ENCODE results near the gene ITPR1. TPM values are rescaled to one million over a fixed set of nuclear protein-coding genes. Genes with fewer than 3 reads are reported as not detected.

Gene ITPR1
- total RNA-seq, 2 donors from 2014 or later = 5.9 TPM

DNA sequence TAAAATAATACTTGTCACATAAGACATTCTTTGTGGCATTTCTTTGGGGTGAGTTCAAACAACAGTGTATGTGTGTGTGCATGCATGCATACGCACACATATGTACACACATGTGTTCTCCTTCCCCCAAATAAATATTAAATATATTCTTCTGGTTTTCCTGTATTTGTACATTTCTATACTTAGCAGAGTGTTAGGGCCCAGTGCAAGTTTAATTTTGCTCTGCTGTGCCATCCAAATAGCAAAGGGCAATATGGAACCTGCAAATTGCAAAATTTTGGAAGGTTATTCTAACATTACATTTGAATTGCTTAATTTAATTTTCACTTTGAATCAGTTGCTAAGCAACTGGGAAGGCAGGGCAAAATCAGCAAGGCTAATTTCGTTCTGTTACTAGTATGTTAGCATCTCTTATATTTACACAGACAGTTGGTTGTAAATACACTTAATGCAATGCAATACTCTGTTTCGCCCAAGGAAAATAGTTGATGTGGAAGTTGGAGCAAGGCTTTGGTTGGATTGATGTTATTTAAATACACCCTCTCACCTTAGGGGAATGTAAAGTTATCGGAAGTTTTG lies 130.4 kb downstream of the ITPR1 start:
- DNase-seq = no peak
- H3K4me3 Mint-ChIP-seq = no peak overlapping the region
- no peaks in the 10 kb centered on the region for H3K27me3 ChIP-seq (ENCODE audit: control insufficient read depth, insufficient read depth, low read length, poor library complexity, severe bottlenecking)
- no peaks in the 10 kb centered on the region for H3K36me3 Mint-ChIP-seq (ENCODE audit: low read depth)
- H3K4me3 ChIP-seq (ENCODE audit: low read length) = no peak overlapping the region
- H3K9me3 Mint-ChIP-seq = peaks cover 9% of the 10 kb centered on the region
- no peaks in the 10 kb centered on the region for H3K36me3 ChIP-seq (ENCODE audit: control insufficient read depth, insufficient read depth, low read length)
- no peaks in the 10 kb centered on the region for H3K4me1 ChIP-seq (ENCODE audit: control insufficient read depth, insufficient read depth, low read length)
- 84% methylated on average over 4 of the region's 4 CpGs; no CpG with 5 or more reads in 1 of the 2 experiments for WGBS, 2 experiments (ENCODE audit: insufficient coverage in 1 of 2, insufficient read length in 1 of 2)
- no peak overlapping the region for H3K9ac ChIP-seq (ENCODE audit: extremely low read depth, low read length, poor library complexity, severe bottlenecking)
- H3K27me3 Mint-ChIP-seq (ENCODE audit: insufficient read depth) = peaks cover 2% of the 10 kb centered on the region
- H3K27ac ChIP-seq (ENCODE audit: low read depth, low read length) = no peak overlapping the region
- no peak for TF ChIP-seq CTCF (conservative IDR thresholded peaks at IDR 0.05)
- peaks cover 4% of the 10 kb centered on the region for H3K9me3 ChIP-seq (ENCODE audit: control insufficient read depth, low read length)
- no peak overlapping the region for H3K27ac Mint-ChIP-seq
- peaks cover 3% of the 10 kb centered on the region for H3K4me1 Mint-ChIP-seq

GRCh38 chr3:4627651-4628375 lies 134.7 kb downstream of the ITPR1 start:
- peaks cover 9% of the 10 kb centered on the region for H3K4me1 Mint-ChIP-seq
- H3K27me3 Mint-ChIP-seq (ENCODE audit: insufficient read depth) = no peaks in the 10 kb centered on the region
- no peaks in the 10 kb centered on the region for H3K4me1 ChIP-seq (ENCODE audit: control insufficient read depth, insufficient read depth, low read length)
- no peak for DNase-seq
- H3K27me3 ChIP-seq (ENCODE audit: control insufficient read depth, insufficient read depth, low read length, poor library complexity, severe bottlenecking) = no peaks in the 10 kb centered on the region
- no peak overlapping the region for H3K27ac ChIP-seq (ENCODE audit: low read depth, low read length)
- no peak overlapping the region for H3K4me3 Mint-ChIP-seq
- H3K36me3 ChIP-seq (ENCODE audit: control insufficient read depth, insufficient read depth, low read length) = no peaks in the 10 kb centered on the region
- 84 to 95% methylated on average over 5 to 10 of the region's 10 CpGs for WGBS, 2 experiments (ENCODE audit: insufficient coverage in 1 of 2, insufficient read length in 1 of 2)
- no peak overlapping the region for H3K27ac Mint-ChIP-seq
- no peaks in the 10 kb centered on the region for H3K9me3 ChIP-seq (ENCODE audit: control insufficient read depth, low read length)
- TF ChIP-seq CTCF (conservative IDR thresholded peaks at IDR 0.05) = no peak
- H3K4me3 ChIP-seq (ENCODE audit: low read length) = no peak overlapping the region
- H3K9me3 Mint-ChIP-seq = no peaks in the 10 kb centered on the region
- no peak overlapping the region for H3K9ac ChIP-seq (ENCODE audit: extremely low read depth, low read length, poor library complexity, severe bottlenecking)
- no peaks in the 10 kb centered on the region for H3K36me3 Mint-ChIP-seq (ENCODE audit: low read depth)

DNA sequence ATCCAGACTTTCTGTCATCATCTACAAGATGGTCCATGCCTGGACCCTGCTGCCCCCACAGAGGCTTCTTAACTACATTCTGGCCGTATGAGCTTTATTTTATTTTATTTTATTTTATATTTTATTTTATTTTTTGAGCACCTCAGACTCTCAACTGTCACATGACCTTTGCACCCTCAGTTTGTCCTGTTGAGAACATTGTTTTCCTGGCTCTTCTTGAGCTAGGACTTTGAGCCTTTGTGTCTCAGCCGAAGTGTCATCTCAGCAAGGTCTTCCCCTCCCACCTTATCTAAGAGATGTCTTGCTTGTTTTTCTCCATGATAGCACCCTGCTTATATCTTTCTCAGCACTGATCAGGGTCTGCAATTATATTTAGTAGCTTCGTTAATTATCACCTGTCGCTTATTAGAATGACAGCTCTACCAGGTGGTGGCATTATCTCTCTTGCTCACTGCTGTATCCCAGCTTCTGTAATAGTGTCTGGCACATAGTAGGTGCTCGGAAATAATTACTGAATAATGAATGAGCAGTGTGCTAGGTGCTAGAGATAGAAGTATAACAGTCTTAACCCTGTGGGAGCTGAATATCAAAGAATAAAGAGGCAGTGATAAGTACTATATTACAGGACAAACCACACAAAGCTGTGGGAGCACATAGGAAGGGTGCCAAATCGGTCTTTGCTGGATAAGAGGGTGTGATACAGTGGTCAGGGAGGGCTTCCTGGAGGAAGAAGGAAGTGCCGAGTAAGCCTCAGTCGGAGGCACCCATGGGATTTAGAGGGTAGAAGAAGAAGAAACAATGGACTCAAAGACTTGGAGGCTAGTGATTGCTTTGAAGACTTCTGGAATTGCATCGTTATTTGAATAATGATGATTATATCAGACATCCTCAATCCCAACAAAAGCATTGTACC lies 136.2 kb downstream of the ITPR1 start:
- H3K27ac Mint-ChIP-seq = no peak overlapping the region

More for the DNA sequence above, 136.2 kb downstream of the ITPR1 start:
- Mint-ChIP-seq H3K9me3 (no peaks in the 10 kb centered on the region), H3K27me3 (ENCODE audit: insufficient read depth) (no peaks in the 10 kb centered on the region), H3K36me3 (ENCODE audit: low read depth) (no peaks in the 10 kb centered on the region), H3K4me3 (no peak overlapping the region), H3K4me1 (peaks cover 9% of the 10 kb centered on the region)
- Histone ChIP-seq H3K27me3 (ENCODE audit: control insufficient read depth, insufficient read depth, low read length, poor library complexity, severe bottlenecking) (no peaks in the 10 kb centered on the region), H3K9me3 (ENCODE audit: control insufficient read depth, low read length) (no peaks in the 10 kb centered on the region), H3K4me1 (ENCODE audit: control insufficient read depth, insufficient read depth, low read length) (no peaks in the 10 kb centered on the region), H3K9ac (ENCODE audit: extremely low read depth, low read length, poor library complexity, severe bottlenecking) (no peak overlapping the region), H3K4me3 (ENCODE audit: low read length) (no peak overlapping the region), H3K27ac (ENCODE audit: low read depth, low read length) (no peak overlapping the region), H3K36me3 (ENCODE audit: control insufficient read depth, insufficient read depth, low read length) (no peaks in the 10 kb centered on the region)
- 88 to 93% methylated on average over 7 of the region's 9 CpGs for WGBS, 2 experiments (ENCODE audit: insufficient coverage in 1 of 2, insufficient read length in 1 of 2)
- no peak for TF ChIP-seq CTCF (conservative IDR thresholded peaks at IDR 0.05)
- no peak for DNase-seq
